Measurements from ENCODE around the gene B4GALNT2. TPM values are rescaled to one million over a fixed set of nuclear protein-coding genes. Genes with fewer than 3 reads are reported as not detected.

The B4GALNT2 gene
- total and polyA plus RNA-seq, 2 donors (not counting 1 experiment from before 2014, with no cell fraction given) = under 0.01 to 0.01 TPM

GRCh38 chr17:49114703-49115102 lies 17.9 kb upstream of the B4GALNT2 start:
- TF ChIP-seq EZH2 (IDR thresholded peaks at IDR 0.05; ENCODE audit: low read length, missing control alignments) (no peak), CTCF (conservative IDR thresholded peaks at IDR 0.05 in 1 of 2, IDR thresholded peaks at IDR 0.05 in 1 of 2; ENCODE audit: low read depth in 1 of 2, low read length in 2 of 2) (no peak)
- Histone ChIP-seq H3K9ac (ENCODE audit: insufficient read depth, low read length) (no peak overlapping the region), H3K27me3 (ENCODE audit: control insufficient read depth, insufficient read depth, low read length) (peaks cover 20% of the 10 kb centered on the region), H3K9me3 (ENCODE audit: control insufficient read depth, insufficient read depth, low read depth, low read length) (no peaks in the 10 kb centered on the region), H2AFZ (ENCODE audit: low read length) (no peak overlapping the region), H3K36me3 (ENCODE audit: control insufficient read depth, insufficient read depth, low read length) (no peaks in the 10 kb centered on the region), H3K4me1 (ENCODE audit: control insufficient read depth, extremely low read depth, insufficient read depth, low read length) (no peaks in the 10 kb centered on the region), H3K4me3 (replicated peaks in 1 of 4; ENCODE audit: control extremely low read depth in 1 of 4, insufficient read depth in 1 of 4, low read depth in 3 of 4, low read length in 4 of 4) (no peak overlapping the region), H4K20me1 (ENCODE audit: control insufficient read depth, extremely low read depth, insufficient read depth, low read length) (no peaks in the 10 kb centered on the region), H3K27ac (ENCODE audit: insufficient read depth, low read length) (no peak overlapping the region), H3K4me2 (ENCODE audit: extremely low read depth, insufficient read depth, low read length) (no peak overlapping the region), H3K79me2 (ENCODE audit: control insufficient read depth, insufficient read depth, low read length) (no peaks in the 10 kb centered on the region)
- no peak for DNase-seq (ENCODE audit: low read depth in 2 of 2)

- no peak overlapping the region for H3K9ac ChIP-seq (ENCODE audit: insufficient read depth, low read length)
- H3K27me3 ChIP-seq (ENCODE audit: control insufficient read depth, insufficient read depth, low read length) = peaks cover 38% of the 10 kb centered on the region
- H3K9me3 ChIP-seq (ENCODE audit: control insufficient read depth, insufficient read depth, low read depth, low read length) = no peaks in the 10 kb centered on the region
- H4K20me1 ChIP-seq (ENCODE audit: control insufficient read depth, extremely low read depth, insufficient read depth, low read length) = no peaks in the 10 kb centered on the region
- H3K36me3 ChIP-seq (ENCODE audit: control insufficient read depth, insufficient read depth, low read length) = no peaks in the 10 kb centered on the region
- no peak overlapping the region for H3K4me3 ChIP-seq (replicated peaks in 1 of 4; ENCODE audit: control extremely low read depth in 1 of 4, insufficient read depth in 1 of 4, low read depth in 3 of 4, low read length in 4 of 4)
- TF ChIP-seq EZH2 (IDR thresholded peaks at IDR 0.05; ENCODE audit: low read length, missing control alignments) = no peak
- no peak for TF ChIP-seq CTCF (conservative IDR thresholded peaks at IDR 0.05 in 1 of 2, IDR thresholded peaks at IDR 0.05 in 1 of 2; ENCODE audit: low read depth in 1 of 2, low read length in 2 of 2)
- no peak overlapping the region for H3K27ac ChIP-seq (ENCODE audit: insufficient read depth, low read length)
- H3K4me2 ChIP-seq (ENCODE audit: extremely low read depth, insufficient read depth, low read length) = no peak overlapping the region
- no peak for DNase-seq (ENCODE audit: low read depth in 2 of 2)
- no peaks in the 10 kb centered on the region for H3K4me1 ChIP-seq (ENCODE audit: control insufficient read depth, extremely low read depth, insufficient read depth, low read length)
- H3K79me2 ChIP-seq (ENCODE audit: control insufficient read depth, insufficient read depth, low read length) = no peaks in the 10 kb centered on the region
- H2AFZ ChIP-seq (ENCODE audit: low read length) = no peak overlapping the region
These were observed 14.9 kb upstream of the B4GALNT2 start for GRCh38 chr17:49117587-49118230.

- no peak overlapping the region for H2AFZ ChIP-seq (ENCODE audit: low read length)
- DNase-seq (ENCODE audit: low read depth in 2 of 2) = no peak
- H3K4me3 ChIP-seq (replicated peaks in 1 of 4; ENCODE audit: control extremely low read depth in 1 of 4, insufficient read depth in 1 of 4, low read depth in 3 of 4, low read length in 4 of 4) = no peak overlapping the region
- H3K9ac ChIP-seq (ENCODE audit: insufficient read depth, low read length) = no peak overlapping the region
- no peaks in the 10 kb centered on the region for H4K20me1 ChIP-seq (ENCODE audit: control insufficient read depth, extremely low read depth, insufficient read depth, low read length)
- H3K79me2 ChIP-seq (ENCODE audit: control insufficient read depth, insufficient read depth, low read length) = no peaks in the 10 kb centered on the region
- no peak overlapping the region for H3K4me2 ChIP-seq (ENCODE audit: extremely low read depth, insufficient read depth, low read length)
- H3K27me3 ChIP-seq (ENCODE audit: control insufficient read depth, insufficient read depth, low read length) = peaks cover 35% of the 10 kb centered on the region
- H3K36me3 ChIP-seq (ENCODE audit: control insufficient read depth, insufficient read depth, low read length) = no peaks in the 10 kb centered on the region
- no peak overlapping the region for H3K27ac ChIP-seq (ENCODE audit: insufficient read depth, low read length)
- H3K4me1 ChIP-seq (ENCODE audit: control insufficient read depth, extremely low read depth, insufficient read depth, low read length) = no peaks in the 10 kb centered on the region
- TF ChIP-seq EZH2 (IDR thresholded peaks at IDR 0.05; ENCODE audit: low read length, missing control alignments) = no peak
- TF ChIP-seq CTCF (conservative IDR thresholded peaks at IDR 0.05 in 1 of 2, IDR thresholded peaks at IDR 0.05 in 1 of 2; ENCODE audit: low read depth in 1 of 2, low read length in 2 of 2) = no peak
- no peaks in the 10 kb centered on the region for H3K9me3 ChIP-seq (ENCODE audit: control insufficient read depth, insufficient read depth, low read depth, low read length)
These were observed 12.4 kb upstream of the B4GALNT2 start for GRCh38 chr17:49120166-49120565.

Data from fibroblast of lung (primary cell).